Glomerular visceral epithelial cell (primary cell): ENCODE measurements around the gene C4orf50.
"Not testable (repeated sequence)": the region's sequence is repeated elsewhere in the genome, so short reads cannot be mapped to it uniquely, and the experiment has no call there.

Source experiments
- DNase-seq: peaks from one replicate; pipeline ENCODE4 v3.0.0-alpha.2; 2016; ENCODE audit errors: extremely low spot score

Gene C4orf50

DNA sequence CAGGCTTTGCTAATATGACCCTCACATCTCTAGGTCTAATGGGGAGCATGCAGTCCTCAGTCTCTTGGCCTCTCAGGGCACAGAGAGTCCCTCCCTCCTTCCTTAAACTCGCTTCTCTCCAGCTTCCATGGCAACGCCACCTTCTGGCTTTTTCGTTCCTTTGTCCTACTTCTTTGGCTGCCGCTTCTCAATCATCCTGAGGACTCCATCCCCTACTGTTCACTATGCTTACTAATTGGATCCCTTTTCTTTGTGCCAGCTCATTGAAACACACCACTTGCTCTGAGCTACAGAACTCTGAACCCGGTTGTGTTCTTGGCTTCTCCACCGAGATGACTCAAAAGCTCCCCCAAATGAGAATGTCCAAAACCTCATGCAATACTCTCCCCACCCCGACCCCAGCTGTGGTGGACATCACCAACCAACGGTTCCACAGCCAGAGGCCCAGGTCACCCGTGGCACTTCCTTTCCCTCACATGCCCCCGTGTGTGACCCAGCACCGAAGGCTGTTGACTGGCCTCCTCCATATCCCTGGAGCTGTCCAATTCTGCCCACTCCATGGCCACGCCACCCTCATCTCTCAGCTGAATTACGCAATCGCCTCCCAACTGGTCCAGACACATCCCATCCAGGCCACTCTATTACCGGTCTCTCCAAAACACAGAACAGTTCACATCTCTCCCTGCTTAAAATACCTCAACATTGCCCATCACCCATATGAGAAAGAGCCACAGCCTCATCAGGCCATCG, 160.0 kb downstream of the C4orf50 start:
- DNase-seq, result no peak

DNA sequence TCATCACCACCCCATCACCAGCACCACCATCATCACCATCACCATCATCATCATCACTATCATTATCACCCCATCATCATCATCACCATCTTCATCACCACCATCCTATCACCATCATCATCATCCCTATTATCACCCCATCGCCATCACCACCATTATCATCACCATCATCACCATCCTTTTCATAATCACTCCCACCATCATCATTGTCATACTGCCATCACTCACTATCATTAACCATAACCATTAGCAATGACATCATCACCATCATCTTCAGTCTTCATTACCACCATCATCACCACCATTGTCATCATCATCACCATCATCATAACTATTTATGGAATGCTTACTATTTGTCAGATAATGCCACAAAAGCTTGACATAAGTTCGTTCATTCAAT, 161.0 kb downstream of the C4orf50 start:
- DNase-seq, result no peak

GRCh38 chr4:5856362-5856761, 161.9 kb downstream of the C4orf50 start:
- DNase-seq, result not testable (repeated sequence)

- no peak for DNase-seq
These were observed 163.3 kb downstream of the C4orf50 start for GRCh38 chr4:5854929-5855328.

DNA sequence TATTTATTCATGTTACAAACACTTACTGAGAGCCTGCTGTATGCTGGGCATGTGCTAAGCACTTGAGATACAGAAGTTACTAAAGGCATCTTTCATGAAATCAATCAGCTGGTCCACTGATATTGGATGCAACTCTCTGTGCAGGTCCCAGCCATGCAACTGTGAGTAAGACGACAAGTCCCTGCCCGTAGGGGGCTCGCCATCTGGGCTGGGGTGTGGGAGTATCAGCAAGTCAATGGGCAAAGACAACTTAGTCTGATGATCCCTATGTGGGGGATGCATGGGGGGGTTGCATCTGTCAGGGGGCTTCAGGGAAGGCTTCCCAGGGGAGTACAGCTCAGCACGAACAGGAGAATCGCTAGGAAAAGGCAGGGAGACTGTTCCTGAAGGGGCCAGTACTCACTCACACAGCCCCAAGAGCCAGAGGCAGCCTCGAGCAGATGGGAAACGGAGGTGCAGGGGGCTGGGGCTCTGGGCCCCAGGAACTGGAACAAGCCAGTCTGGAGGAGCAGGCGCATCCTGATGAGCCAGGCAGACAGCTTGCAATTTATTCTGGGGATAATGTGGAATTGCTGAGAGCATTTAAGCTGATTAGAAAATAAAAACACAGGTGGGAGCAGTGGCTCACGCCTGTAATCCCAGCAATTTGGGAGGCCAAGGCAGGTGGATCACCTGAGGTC, 165.6 kb downstream of the C4orf50 start:
- no peak for DNase-seq

DNA sequence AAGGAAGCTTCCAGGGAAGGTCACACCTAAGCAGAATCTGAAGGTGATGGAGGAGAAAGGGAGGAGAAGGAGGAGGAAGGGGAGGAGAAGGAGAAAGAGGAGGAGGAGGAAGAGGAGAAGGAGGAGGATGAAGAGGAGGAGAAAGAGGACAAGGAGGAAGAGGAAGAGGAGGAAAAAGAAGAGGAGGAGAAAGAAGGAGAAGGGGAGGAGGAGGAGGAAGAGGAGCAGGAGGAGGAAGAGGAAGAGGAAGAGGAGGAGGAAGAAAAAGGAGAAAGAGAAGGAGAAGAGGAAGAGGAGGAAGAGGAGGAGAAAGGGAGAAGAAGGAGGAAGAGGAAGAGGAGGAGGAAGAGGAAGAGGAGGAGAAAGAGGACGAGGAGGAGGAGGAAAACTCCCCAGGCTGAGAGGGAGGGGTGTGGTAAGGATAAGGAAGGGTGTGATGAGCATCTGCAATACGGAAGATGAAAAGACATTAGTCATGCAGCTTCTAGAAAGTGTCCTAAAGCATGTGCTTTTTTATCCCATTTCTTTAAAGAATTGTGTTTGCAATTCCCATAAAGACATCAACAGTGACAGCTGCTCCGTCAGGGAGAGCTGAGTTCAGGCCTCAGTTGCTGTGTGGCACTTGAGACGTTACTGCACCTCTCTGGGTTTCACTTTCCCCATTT, 166.5 kb downstream of the C4orf50 start:
- DNase-seq, result no peak
